VCaP (cell line): ENCODE results near the gene RFWD3.

Experiments used
- H3K27ac ChIP-seq: fragments of 450-650 bp; 2 replicates; pipeline ENCODE4 v1.5.1; 2017
- TF ChIP-seq, protein P1 (sequence below): fragments of 450-650 bp; conservative IDR thresholded peaks from 2 replicates; pipeline ENCODE4 v1.5.1; 2017; ENCODE audit warnings: mild to moderate bottlenecking, moderate library complexity

RFWD3 gene

GRCh38 chr16:74626741-74627416 lies 39.8 kb downstream of the RFWD3 start:
- TF ChIP-seq, protein P1, sequence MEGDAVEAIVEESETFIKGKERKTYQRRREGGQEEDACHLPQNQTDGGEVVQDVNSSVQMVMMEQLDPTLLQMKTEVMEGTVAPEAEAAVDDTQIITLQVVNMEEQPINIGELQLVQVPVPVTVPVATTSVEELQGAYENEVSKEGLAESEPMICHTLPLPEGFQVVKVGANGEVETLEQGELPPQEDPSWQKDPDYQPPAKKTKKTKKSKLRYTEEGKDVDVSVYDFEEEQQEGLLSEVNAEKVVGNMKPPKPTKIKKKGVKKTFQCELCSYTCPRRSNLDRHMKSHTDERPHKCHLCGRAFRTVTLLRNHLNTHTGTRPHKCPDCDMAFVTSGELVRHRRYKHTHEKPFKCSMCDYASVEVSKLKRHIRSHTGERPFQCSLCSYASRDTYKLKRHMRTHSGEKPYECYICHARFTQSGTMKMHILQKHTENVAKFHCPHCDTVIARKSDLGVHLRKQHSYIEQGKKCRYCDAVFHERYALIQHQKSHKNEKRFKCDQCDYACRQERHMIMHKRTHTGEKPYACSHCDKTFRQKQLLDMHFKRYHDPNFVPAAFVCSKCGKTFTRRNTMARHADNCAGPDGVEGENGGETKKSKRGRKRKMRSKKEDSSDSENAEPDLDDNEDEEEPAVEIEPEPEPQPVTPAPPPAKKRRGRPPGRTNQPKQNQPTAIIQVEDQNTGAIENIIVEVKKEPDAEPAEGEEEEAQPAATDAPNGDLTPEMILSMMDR, result no peak
- peak overlapping the region; percentile 55 for H3K27ac ChIP-seq

GRCh38 chr16:74625500-74626350 lies 41.0 kb downstream of the RFWD3 start:
- TF ChIP-seq, protein P1, result no peak
- no peak overlapping the region for H3K27ac ChIP-seq

DNA sequence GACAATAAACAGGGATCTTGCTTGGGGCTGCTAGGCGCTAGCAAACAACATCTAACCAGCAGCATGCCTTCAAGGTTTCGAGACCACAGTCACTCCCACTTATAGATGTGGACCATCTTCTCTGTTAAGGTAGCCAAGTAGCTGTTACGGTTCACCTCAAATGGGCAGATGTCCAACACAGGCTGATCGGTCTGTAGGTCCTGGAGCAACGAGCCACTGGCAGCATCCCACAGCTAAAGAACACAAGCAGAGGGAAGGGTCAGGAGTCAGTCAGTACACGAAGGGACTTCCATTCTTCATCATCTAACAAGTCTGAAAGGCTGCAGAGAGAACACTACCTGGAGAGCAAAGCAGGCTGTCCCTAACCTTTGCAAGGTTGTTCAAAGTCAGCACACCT lies 42.8 kb downstream of the RFWD3 start:
- TF ChIP-seq, protein P1, result no peak
- H3K27ac ChIP-seq, result no peak overlapping the region

DNA sequence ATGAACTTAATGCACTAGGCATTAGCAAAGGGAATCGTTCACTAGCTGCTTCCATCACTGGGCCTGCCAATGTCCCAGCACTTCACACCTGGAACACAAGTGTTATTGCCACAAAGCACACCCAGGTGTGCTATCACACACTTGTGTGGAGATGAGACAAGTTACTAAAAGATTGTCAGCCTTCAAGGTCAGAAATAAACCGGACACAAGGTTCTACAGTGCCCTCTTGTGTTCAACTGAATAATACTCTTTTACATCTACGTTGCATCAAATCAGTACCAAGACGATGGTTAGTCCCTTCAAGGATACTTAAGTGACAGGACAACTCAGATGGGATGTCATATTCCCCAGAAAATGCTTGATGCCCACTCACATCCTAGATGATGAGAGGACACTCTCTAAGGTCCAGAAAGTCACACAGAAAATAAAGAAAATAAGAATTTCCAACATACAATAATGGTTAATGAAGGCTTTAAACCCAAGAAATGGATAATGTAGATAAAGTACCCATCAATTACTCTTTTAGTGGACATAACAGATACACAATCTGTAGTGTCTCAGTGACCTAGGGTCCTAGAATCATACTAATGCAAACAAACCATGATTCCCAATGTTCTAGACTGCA lies 43.4 kb downstream of the RFWD3 start:
- H3K27ac ChIP-seq, result no peak overlapping the region
- TF ChIP-seq, protein P1, result peak; percentile 74

DNA sequence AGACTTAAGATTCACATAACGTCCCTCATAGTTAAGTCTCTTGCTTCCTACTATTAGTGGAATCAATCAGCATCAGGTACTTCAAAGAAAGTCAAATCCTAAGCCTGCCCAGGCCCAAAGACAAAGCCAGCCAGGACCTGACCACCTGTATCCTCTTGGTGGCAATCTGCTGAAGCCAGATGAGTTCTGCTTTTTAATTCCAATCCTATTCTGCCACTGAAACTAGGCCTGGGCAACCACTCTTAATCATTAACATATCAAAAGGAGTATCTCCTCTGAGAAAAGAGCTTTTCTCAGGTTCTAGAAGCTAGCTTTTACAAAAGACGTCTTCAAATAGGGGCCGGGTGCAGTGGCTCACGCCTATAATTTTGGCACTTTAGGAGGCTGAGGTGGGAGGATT lies 44.7 kb downstream of the RFWD3 start:
- TF ChIP-seq, protein P1, result no peak
- H3K27ac ChIP-seq, result no peak overlapping the region

DNA sequence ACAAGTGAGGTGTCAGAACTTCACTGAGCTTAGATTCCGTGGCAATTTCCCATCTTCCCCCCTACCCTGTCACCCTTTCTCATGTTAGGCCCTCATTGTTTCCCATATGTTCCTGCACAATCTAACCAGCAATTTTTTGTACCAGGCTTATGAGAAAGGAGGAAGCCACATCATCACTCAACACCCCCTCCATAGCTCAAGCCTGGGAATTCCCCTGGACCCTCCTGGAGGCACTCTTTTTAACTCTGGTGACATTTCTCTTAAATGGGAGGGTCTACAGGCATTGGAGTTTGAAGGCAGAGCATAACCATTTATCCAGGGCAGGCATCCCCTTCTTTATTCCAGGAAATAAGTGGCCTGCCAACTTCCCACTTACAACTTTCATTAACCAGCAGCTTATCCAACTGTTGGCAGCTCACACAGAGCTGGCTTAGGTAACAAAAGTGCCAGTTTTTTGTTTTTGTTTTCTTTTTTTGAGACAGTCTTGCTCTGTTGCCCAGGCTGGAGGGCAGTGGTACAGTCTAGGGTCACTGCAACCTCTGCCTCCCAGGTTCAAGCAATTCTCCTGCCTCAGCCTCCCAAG lies 49.4 kb downstream of the RFWD3 start:
- TF ChIP-seq, protein P1, result no peak
- no peak overlapping the region for H3K27ac ChIP-seq

DNA sequence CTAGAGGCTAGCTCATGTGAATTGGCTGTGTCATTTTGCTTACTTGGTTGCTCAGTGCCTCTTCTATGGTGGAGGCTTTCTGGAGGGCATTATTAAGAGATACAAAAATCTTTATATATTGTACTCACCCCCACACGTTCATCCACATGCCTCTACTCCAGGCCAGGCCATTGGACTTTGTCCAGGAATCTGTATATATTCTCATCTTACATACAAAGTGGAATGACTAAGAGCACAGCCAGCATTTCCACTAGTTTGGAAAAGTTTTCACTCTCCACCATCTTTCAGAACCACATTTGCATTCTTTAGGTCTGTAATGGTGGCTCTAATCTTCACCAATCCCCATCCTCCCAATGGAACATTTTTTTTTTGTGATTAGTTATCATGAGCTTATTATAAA lies 55.0 kb downstream of the RFWD3 start:
- H3K27ac ChIP-seq, result no peak overlapping the region
- TF ChIP-seq, protein P1, result no peak
